Ovary (tissue), 3 donors: ENCODE results near the gene BICC1.

ENCODE experiments used
- POLR2A ChIP-seq: fragments of 450-650 bp; IDR thresholded peaks from one replicate; pipeline ENCODE4 v1.6.1; 2017; ENCODE audit warnings: antibody characterized with exemption, mild to moderate bottlenecking, moderate library complexity
- TF ChIP-seq, protein P1 (sequence below), 3 donors: fragments of 450-650 bp in 2 of 3; fragments of 200-600 bp in 1 of 3; IDR thresholded peaks; one replicate each; pipeline versions ENCODE4 v1.5.1 to v1.8.0; 2016 to 2022; ENCODE audit warnings: antibody characterized with exemption in 3 of 3, mild to moderate bottlenecking in 1 of 3
- donor health status: DM: no; HTN: no; CAD: no.

GRCh38 chr10:58514111-58514770, 1.6 kb downstream of the BICC1 start:
- TF ChIP-seq, protein P1, sequence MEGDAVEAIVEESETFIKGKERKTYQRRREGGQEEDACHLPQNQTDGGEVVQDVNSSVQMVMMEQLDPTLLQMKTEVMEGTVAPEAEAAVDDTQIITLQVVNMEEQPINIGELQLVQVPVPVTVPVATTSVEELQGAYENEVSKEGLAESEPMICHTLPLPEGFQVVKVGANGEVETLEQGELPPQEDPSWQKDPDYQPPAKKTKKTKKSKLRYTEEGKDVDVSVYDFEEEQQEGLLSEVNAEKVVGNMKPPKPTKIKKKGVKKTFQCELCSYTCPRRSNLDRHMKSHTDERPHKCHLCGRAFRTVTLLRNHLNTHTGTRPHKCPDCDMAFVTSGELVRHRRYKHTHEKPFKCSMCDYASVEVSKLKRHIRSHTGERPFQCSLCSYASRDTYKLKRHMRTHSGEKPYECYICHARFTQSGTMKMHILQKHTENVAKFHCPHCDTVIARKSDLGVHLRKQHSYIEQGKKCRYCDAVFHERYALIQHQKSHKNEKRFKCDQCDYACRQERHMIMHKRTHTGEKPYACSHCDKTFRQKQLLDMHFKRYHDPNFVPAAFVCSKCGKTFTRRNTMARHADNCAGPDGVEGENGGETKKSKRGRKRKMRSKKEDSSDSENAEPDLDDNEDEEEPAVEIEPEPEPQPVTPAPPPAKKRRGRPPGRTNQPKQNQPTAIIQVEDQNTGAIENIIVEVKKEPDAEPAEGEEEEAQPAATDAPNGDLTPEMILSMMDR (IDR thresholded peaks at IDR 0.05): no peak
- no peak for TF ChIP-seq POLR2A
